Measurements from ENCODE around the gene ATP4A.

Gene ATP4A

GRCh38 chr19:35509018-35509652 lies 54.3 kb downstream of the ATP4A start:
- TF ChIP-seq JUND (IDR thresholded peaks at IDR 0.05; ENCODE audit: low read depth): no peak
- DNase-seq (ENCODE audit: low read depth in 1 of 2, low spot score in 1 of 2): peak; percentile 40 to 69
- in situ Hi-C loops (cut with HindIII; ENCODE audit: low pct_unique_long_range_greater_than_20kb, low sequenced_read_pairs): no loop called here

- in situ Hi-C loops (cut with HindIII; ENCODE audit: low pct_unique_long_range_greater_than_20kb, low sequenced_read_pairs): no loop called here
- no peak for DNase-seq (ENCODE audit: low read depth in 1 of 2, low spot score in 1 of 2)
- TF ChIP-seq JUND (IDR thresholded peaks at IDR 0.05; ENCODE audit: low read depth): no peak
Observed at GRCh38 chr19:35508129-35508528, 55.3 kb downstream of the ATP4A start.

- no peak for DNase-seq (ENCODE audit: low read depth in 1 of 2, low spot score in 1 of 2)
- in situ Hi-C loops (cut with HindIII; ENCODE audit: low pct_unique_long_range_greater_than_20kb, low sequenced_read_pairs): no loop called here
- TF ChIP-seq JUND (IDR thresholded peaks at IDR 0.05; ENCODE audit: low read depth): no peak
Observed at GRCh38 chr19:35507561-35507960, 55.9 kb downstream of the ATP4A start.

GRCh38 chr19:35506011-35506410 lies 57.4 kb downstream of the ATP4A start:
- DNase-seq (ENCODE audit: low read depth in 1 of 2, low spot score in 1 of 2): no peak
- TF ChIP-seq JUND (IDR thresholded peaks at IDR 0.05; ENCODE audit: low read depth): no peak
- in situ Hi-C loops (cut with HindIII; ENCODE audit: low pct_unique_long_range_greater_than_20kb, low sequenced_read_pairs): no loop called here

- in situ Hi-C loops (cut with HindIII; ENCODE audit: low pct_unique_long_range_greater_than_20kb, low sequenced_read_pairs): no loop called here
- no peak for TF ChIP-seq JUND (IDR thresholded peaks at IDR 0.05; ENCODE audit: low read depth)
Observed at GRCh38 chr19:35502751-35503150, 60.7 kb downstream of the ATP4A start.

GRCh38 chr19:35501684-35502083 lies 61.8 kb downstream of the ATP4A start:
- in situ Hi-C loops (cut with HindIII; ENCODE audit: low pct_unique_long_range_greater_than_20kb, low sequenced_read_pairs): no loop called here
- TF ChIP-seq JUND (IDR thresholded peaks at IDR 0.05; ENCODE audit: low read depth): no peak

More at GRCh38 chr19:35502751-35503150, 60.7 kb downstream of the ATP4A start:
- DNase-seq (ENCODE audit: low read depth in 1 of 2, low spot score in 1 of 2): no peak

GRCh38 chr19:35500611-35501010 lies 62.8 kb downstream of the ATP4A start:
- no peak for TF ChIP-seq JUND (IDR thresholded peaks at IDR 0.05; ENCODE audit: low read depth)
- DNase-seq (ENCODE audit: low read depth in 1 of 2, low spot score in 1 of 2): no peak
- in situ Hi-C loops (cut with HindIII; ENCODE audit: low pct_unique_long_range_greater_than_20kb, low sequenced_read_pairs): no loop called here

More at GRCh38 chr19:35501684-35502083, 61.8 kb downstream of the ATP4A start:
- no peak for DNase-seq (ENCODE audit: low read depth in 1 of 2, low spot score in 1 of 2)
